ENCODE results near the gene OVCA2. TPM values are rescaled to one million over a fixed set of nuclear protein-coding genes. Genes with fewer than 3 reads are reported as not detected.

Gene OVCA2
- polyA plus RNA-seq, 1 donor (not counting 4 experiments of a cell fraction or from before 2014, with no cell fraction given) = 41.2 TPM

- Histone ChIP-seq H3K9me1 (ENCODE audit: control insufficient read depth, extremely low read depth, insufficient read depth, low read length) (no peaks in the 10 kb centered on the region), H3K9ac (ENCODE audit: control insufficient read depth, extremely low read depth, insufficient read depth, low read length) (no peak overlapping the region), H3K27ac (ENCODE audit: control insufficient read depth, insufficient read depth, low read length) (no peak overlapping the region), H3K27me3 (ENCODE audit: control insufficient read depth, extremely low read depth, insufficient read depth, low read length) (no peaks in the 10 kb centered on the region), H2AFZ (ENCODE audit: control insufficient read depth, low read length) (no peak overlapping the region), H3K4me1 (ENCODE audit: control insufficient read depth, extremely low read depth, insufficient read depth, low read length) (peaks cover 3% of the 10 kb centered on the region), H3K9me3 (ENCODE audit: control insufficient read depth, low read depth, low read length) (no peaks in the 10 kb centered on the region), H3K36me3 (ENCODE audit: control insufficient read depth in 2 of 2, extremely low read depth in 1 of 2, insufficient read depth in 2 of 2, low read length in 2 of 2) (peaks cover 22 to 32% of the 10 kb centered on the region in 2 experiments), H3K4me2 (ENCODE audit: control insufficient read depth, extremely low read depth, insufficient read depth, low read depth, low read length) (no peak overlapping the region), H3K79me2 (ENCODE audit: control insufficient read depth, insufficient read depth, low read length) (no peaks in the 10 kb centered on the region), H4K20me1 (ENCODE audit: control insufficient read depth, extremely low read depth, insufficient read depth, low read length) (no peaks in the 10 kb centered on the region), H3K4me3 (ENCODE audit: control insufficient read depth in 2 of 3, extremely low read depth in 1 of 3, insufficient read depth in 2 of 3, low read depth in 1 of 3, low read length in 3 of 3) (no peak overlapping the region)
- DNase-seq (ENCODE audit: low read depth, low spot score) = no peak
- TF ChIP-seq CTCF (optimal IDR thresholded peaks at IDR 0.05 in 1 of 3, IDR thresholded peaks at IDR 0.05 in 1 of 3, conservative IDR thresholded peaks at IDR 0.05 in 1 of 3; ENCODE audit: extremely low read depth in 1 of 3, insufficient read depth in 2 of 3, low read length in 3 of 3) (no peak), EZH2 (IDR thresholded peaks at IDR 0.05; ENCODE audit: low read length) (no peak)
- FAIRE-seq = no peak
- dilution Hi-C loops (cut with MboI; ENCODE audit: extremely low pct_ligation_motif_present, low sequenced_read_pairs) = no loop called here
Measured at GRCh38 chr17:2065949-2066400, 24.2 kb downstream of the OVCA2 start.

DNA sequence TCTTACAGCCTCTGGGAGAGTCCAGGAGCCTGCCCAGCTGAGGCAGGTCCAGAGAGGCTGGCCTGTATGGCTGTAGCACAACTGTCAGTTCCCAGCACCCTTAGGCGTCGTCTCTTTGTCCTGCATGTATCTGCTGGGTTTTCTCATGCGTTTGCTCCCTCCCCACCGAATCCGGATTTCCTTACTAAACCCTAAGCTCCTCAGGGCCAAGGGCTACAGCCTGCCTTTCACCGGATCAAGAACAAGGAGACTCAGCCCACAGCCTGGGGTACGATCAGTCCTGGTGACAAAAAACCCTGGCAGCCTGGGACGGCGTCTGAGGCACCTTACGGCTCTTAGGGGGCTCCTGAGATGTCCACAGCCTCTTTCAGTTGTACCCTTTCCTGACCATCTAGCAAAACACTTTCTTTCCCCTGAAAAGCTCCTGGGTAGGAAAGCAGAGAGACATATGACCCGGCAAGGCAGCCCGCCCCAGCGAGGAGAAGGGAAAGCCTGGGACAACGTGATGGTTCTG is 25.3 kb downstream of the OVCA2 start:
- Histone ChIP-seq H3K36me3 (ENCODE audit: control insufficient read depth in 2 of 2, extremely low read depth in 1 of 2, insufficient read depth in 2 of 2, low read length in 2 of 2) (peaks cover 24 to 32% of the 10 kb centered on the region in 2 experiments), H3K9ac (ENCODE audit: control insufficient read depth, extremely low read depth, insufficient read depth, low read length) (no peak overlapping the region)
- FAIRE-seq = no peak

GRCh38 chr17:2067608-2068024 is 25.8 kb downstream of the OVCA2 start:
- DNase-seq (ENCODE audit: low read depth, low spot score) (no peak), FAIRE-seq (no peak)
- TF ChIP-seq CTCF (optimal IDR thresholded peaks at IDR 0.05 in 1 of 3, IDR thresholded peaks at IDR 0.05 in 1 of 3, conservative IDR thresholded peaks at IDR 0.05 in 1 of 3; ENCODE audit: extremely low read depth in 1 of 3, insufficient read depth in 2 of 3, low read length in 3 of 3) (no peak), EZH2 (IDR thresholded peaks at IDR 0.05; ENCODE audit: low read length) (no peak)
- Histone ChIP-seq H3K79me2 (ENCODE audit: control insufficient read depth, insufficient read depth, low read length) (no peaks in the 10 kb centered on the region), H4K20me1 (ENCODE audit: control insufficient read depth, extremely low read depth, insufficient read depth, low read length) (no peaks in the 10 kb centered on the region), H3K4me2 (ENCODE audit: control insufficient read depth, extremely low read depth, insufficient read depth, low read depth, low read length) (no peak overlapping the region), H3K9ac (ENCODE audit: control insufficient read depth, extremely low read depth, insufficient read depth, low read length) (no peak overlapping the region), H3K27ac (ENCODE audit: control insufficient read depth, insufficient read depth, low read length) (no peak overlapping the region), H3K9me1 (ENCODE audit: control insufficient read depth, extremely low read depth, insufficient read depth, low read length) (no peaks in the 10 kb centered on the region), H3K36me3 (ENCODE audit: control insufficient read depth in 2 of 2, extremely low read depth in 1 of 2, insufficient read depth in 2 of 2, low read length in 2 of 2) (peaks cover 24 to 32% of the 10 kb centered on the region in 2 experiments), H3K27me3 (ENCODE audit: control insufficient read depth, extremely low read depth, insufficient read depth, low read length) (no peaks in the 10 kb centered on the region), H3K9me3 (ENCODE audit: control insufficient read depth, low read depth, low read length) (no peaks in the 10 kb centered on the region), H2AFZ (ENCODE audit: control insufficient read depth, low read length) (no peak overlapping the region), H3K4me3 (ENCODE audit: control insufficient read depth in 2 of 3, extremely low read depth in 1 of 3, insufficient read depth in 2 of 3, low read depth in 1 of 3, low read length in 3 of 3) (no peak overlapping the region), H3K4me1 (ENCODE audit: control insufficient read depth, extremely low read depth, insufficient read depth, low read length) (peaks cover 3% of the 10 kb centered on the region)
- dilution Hi-C loops (cut with MboI; ENCODE audit: extremely low pct_ligation_motif_present, low sequenced_read_pairs) = no loop called here

More for the DNA sequence above, 25.3 kb downstream of the OVCA2 start:
- Histone ChIP-seq H2AFZ (ENCODE audit: control insufficient read depth, low read length) (no peak overlapping the region), H3K79me2 (ENCODE audit: control insufficient read depth, insufficient read depth, low read length) (no peaks in the 10 kb centered on the region), H3K27me3 (ENCODE audit: control insufficient read depth, extremely low read depth, insufficient read depth, low read length) (no peaks in the 10 kb centered on the region), H3K4me1 (ENCODE audit: control insufficient read depth, extremely low read depth, insufficient read depth, low read length) (peaks cover 3% of the 10 kb centered on the region), H3K4me2 (ENCODE audit: control insufficient read depth, extremely low read depth, insufficient read depth, low read depth, low read length) (no peak overlapping the region), H3K9me1 (ENCODE audit: control insufficient read depth, extremely low read depth, insufficient read depth, low read length) (no peaks in the 10 kb centered on the region), H3K27ac (ENCODE audit: control insufficient read depth, insufficient read depth, low read length) (no peak overlapping the region), H3K9me3 (ENCODE audit: control insufficient read depth, low read depth, low read length) (no peaks in the 10 kb centered on the region), H4K20me1 (ENCODE audit: control insufficient read depth, extremely low read depth, insufficient read depth, low read length) (no peaks in the 10 kb centered on the region), H3K4me3 (ENCODE audit: control insufficient read depth in 2 of 3, extremely low read depth in 1 of 3, insufficient read depth in 2 of 3, low read depth in 1 of 3, low read length in 3 of 3) (no peak overlapping the region)
- DNase-seq (ENCODE audit: low read depth, low spot score) = no peak
- dilution Hi-C loops (cut with MboI; ENCODE audit: extremely low pct_ligation_motif_present, low sequenced_read_pairs) = no loop called here
- TF ChIP-seq EZH2 (IDR thresholded peaks at IDR 0.05; ENCODE audit: low read length) = no peak

Measured in keratinocyte (primary cell).